Uterus (tissue), 4 donors: ENCODE measurements around the gene MCM10. TPM values are rescaled to one million over a fixed set of nuclear protein-coding genes. Genes with fewer than 3 reads are reported as not detected.

ENCODE experiments used
- DNase-seq, 2 donors: peaks; one replicate each; pipeline ENCODE4 v3.0.0-alpha.2; 2019 to 2020
- H3K27ac ChIP-seq, 2 donors: fragments of 200-600 bp; sonication (generic); 1 replicate in 1 of 2; 2 replicates in 1 of 2; pipeline ENCODE4 v1.5.1; 2016 to 2018
- H3K27me3 ChIP-seq, 2 donors: fragments of 200-600 bp; sonication (generic); one replicate each; pipeline ENCODE4 v1.5.1; 2018 to 2019; ENCODE audit warnings: control low read depth in 1 of 2
- H3K36me3 ChIP-seq, 2 donors: fragments of 200-600 bp; sonication (generic); one replicate each; pipeline ENCODE4 v1.5.1; 2019; ENCODE audit warnings: control low read depth in 1 of 2
- H3K4me1 ChIP-seq, 2 donors: fragments of 200-600 bp; sonication (generic); one replicate each; pipeline ENCODE4 v1.5.1; 2018 to 2019; ENCODE audit warnings: control low read depth in 1 of 2
- H3K4me3 ChIP-seq, 2 donors: fragments of 200-600 bp; sonication (generic); 1 replicate in 1 of 2; 2 replicates in 1 of 2; pipeline ENCODE4 v1.5.1; 2018 to 2019; ENCODE audit warnings: mild to moderate bottlenecking in 1 of 2
- H3K9me3 ChIP-seq, 2 donors: fragments of 200-600 bp; sonication (generic); one replicate each; pipeline ENCODE4 v1.5.1; 2019; ENCODE audit warnings: control low read depth in 1 of 2
- CTCF ChIP-seq, 4 experiments: fragments of 200-600 bp in 2 of 4; fragments of 450-650 bp in 2 of 4; sonication (generic) in 2 of 4; IDR thresholded peaks; one replicate each; pipeline ENCODE4 v1.5.1; 2016 to 2019; ENCODE audit warnings: antibody characterized with exemption in 4 of 4, mild to moderate bottlenecking in 2 of 4, moderate library complexity in 1 of 4
- POLR2A ChIP-seq, 2 donors: fragments of 450-650 bp; IDR thresholded peaks; one replicate each; pipeline ENCODE4 v1.6.1; 2016; ENCODE audit warnings: antibody characterized with exemption in 2 of 2, mild to moderate bottlenecking in 1 of 2, moderate library complexity in 1 of 2
- intact Hi-C: fragments of 100-400 bp; cut with DNase I; formaldehyde crosslinking; loops from one replicate; pipeline ENCODE4 v1.15.1; 2023; ENCODE audit warnings: low total_unique reads
- total RNA-seq, 4 donors: library from RNA; depleted of rRNA in 3 of 4; stranded (reverse); fragments of >200 nt in 3 of 4; gene quantifications; one replicate each; pipeline versions ENCODE4 v1.1.0 to v1.2.4, GENCODE V29; 2014 to 2023
- donor health status: DM: yes; HTN: yes; CAD: no.

The MCM10 gene
- total RNA-seq, 4 donors from 2014 or later, result 14.1 TPM; not detected in 3

GRCh38 chr10:13165177-13165576, 3.8 kb downstream of the MCM10 start:
- Histone ChIP-seq H3K4me3 (no peak overlapping the region), H3K36me3 (no peaks in the 10 kb centered on the region), H3K27me3 (no peaks in the 10 kb centered on the region), H3K9me3 (no peaks in the 10 kb centered on the region), H3K27ac (no peak overlapping the region), H3K4me1 (no peaks in the 10 kb centered on the region)
- no peak for TF ChIP-seq CTCF (IDR thresholded peaks at IDR 0.05)
- no peak for TF ChIP-seq POLR2A (IDR thresholded peaks at IDR 0.05)
- intact Hi-C loops, result no loop called here
- DNase-seq, result no peak

- Histone ChIP-seq H3K4me3 (no peak overlapping the region), H3K36me3 (no peaks in the 10 kb centered on the region), H3K27me3 (no peaks in the 10 kb centered on the region), H3K9me3 (no peaks in the 10 kb centered on the region), H3K4me1 (no peaks in the 10 kb centered on the region), H3K27ac (no peak overlapping the region)
- intact Hi-C loops, result no loop called here
- DNase-seq, result no peak
- no peak for TF ChIP-seq CTCF (IDR thresholded peaks at IDR 0.05)
- TF ChIP-seq POLR2A (IDR thresholded peaks at IDR 0.05), result no peak
Measured at GRCh38 chr10:13167568-13167967, 6.2 kb downstream of the MCM10 start.

- H3K4me3 ChIP-seq, result no peak overlapping the region
- TF ChIP-seq POLR2A (IDR thresholded peaks at IDR 0.05) (no peak), CTCF (IDR thresholded peaks at IDR 0.05) (no peak)
- H3K4me1 ChIP-seq, result no peaks in the 10 kb centered on the region
- H3K27me3 ChIP-seq, result no peaks in the 10 kb centered on the region
- intact Hi-C loops, result no loop called here
- no peak for DNase-seq
- H3K27ac ChIP-seq, result no peak overlapping the region
- H3K9me3 ChIP-seq, result no peaks in the 10 kb centered on the region
- H3K36me3 ChIP-seq, result no peaks in the 10 kb centered on the region
Measured at GRCh38 chr10:13168781-13169180, 7.4 kb downstream of the MCM10 start.

- no peaks in the 10 kb centered on the region for H3K36me3 ChIP-seq
- H3K27me3 ChIP-seq, result no peaks in the 10 kb centered on the region
- DNase-seq, result no peak
- no peak overlapping the region for H3K27ac ChIP-seq
- H3K4me1 ChIP-seq, result no peaks in the 10 kb centered on the region
- TF ChIP-seq CTCF (IDR thresholded peaks at IDR 0.05) (no peak), POLR2A (IDR thresholded peaks at IDR 0.05) (no peak)
- no peak overlapping the region for H3K4me3 ChIP-seq
- intact Hi-C loops, result no loop called here
- H3K9me3 ChIP-seq, result no peaks in the 10 kb centered on the region
Measured at GRCh38 chr10:13173616-13174015, 12.3 kb downstream of the MCM10 start.

GRCh38 chr10:13180788-13181187, 19.4 kb downstream of the MCM10 start:
- Histone ChIP-seq H3K27me3 (no peaks in the 10 kb centered on the region), H3K4me3 (no peak overlapping the region), H3K4me1 (no peaks in the 10 kb centered on the region), H3K27ac (no peak overlapping the region), H3K36me3 (no peaks in the 10 kb centered on the region), H3K9me3 (no peaks in the 10 kb centered on the region)
- DNase-seq, result no peak
- intact Hi-C loops, result no loop called here
- TF ChIP-seq CTCF (IDR thresholded peaks at IDR 0.05), result no peak
- TF ChIP-seq POLR2A (IDR thresholded peaks at IDR 0.05), result no peak
